Testis (tissue), 3 donors: ENCODE measurements around the gene FAM174A. TPM values are rescaled to one million over a fixed set of nuclear protein-coding genes. Genes with fewer than 3 reads are reported as not detected.

ENCODE experiments used
- DNase-seq: peaks from one replicate; pipeline ENCODE4 v3.0.0-alpha.2; 2019
- H3K27ac ChIP-seq, 2 donors: fragments of 200-600 bp; sonication (generic); one replicate each; pipeline ENCODE4 v1.5.1; 2019
- H3K27me3 ChIP-seq: fragments of 200-600 bp; sonication (generic); one replicate; pipeline ENCODE4 v1.5.1; 2019
- H3K36me3 ChIP-seq: fragments of 200-600 bp; sonication (generic); one replicate; pipeline ENCODE4 v1.5.1; 2017; ENCODE audit warnings: low read depth; ENCODE audit errors: missing control alignments
- H3K4me1 ChIP-seq: fragments of 200-600 bp; sonication (generic); one replicate; pipeline ENCODE4 v1.5.1; 2019
- H3K4me3 ChIP-seq, 2 donors: fragments of 200-600 bp; sonication (generic); one replicate each; pipeline ENCODE4 v1.5.1; 2017 to 2019
- H3K9me3 ChIP-seq: fragments of 200-600 bp; sonication (generic); one replicate; pipeline ENCODE4 v1.5.1; 2017
- POLR2A ChIP-seq: fragments of 450-650 bp; IDR thresholded peaks from one replicate; pipeline ENCODE4 v1.6.1; 2017; ENCODE audit warnings: antibody characterized with exemption, mild to moderate bottlenecking, moderate library complexity
- WGBS, 2 donors: methylation state at CpG; one replicate each; pipeline ENCODE4 v1.1.5; 2018; 5-methylcytosine and 5-hydroxymethylcytosine counted together
- intact Hi-C: fragments of 100-400 bp; cut with DNase I; formaldehyde crosslinking; loops from one replicate; pipeline ENCODE4 v1.15.1; 2023; ENCODE audit warnings: low total_unique reads
- polyA plus RNA-seq: library from polyadenylated mRNA; stranded (reverse); fragments of 350-450 nt; fragmentation: Illumina TruSeq; extraction: RNeasy Lipid Tissue Mini Kit (QIAGEN cat#74804); gene quantifications from one replicate; pipeline ENCODE4 v1.2.3, GENCODE V29; 2014; ENCODE audit warnings: low read depth, low replicate concordance; ENCODE audit not compliant: insufficient read depth
- total RNA-seq, 2 donors: library from RNA; depleted of rRNA; stranded (reverse); fragments of >200 nt; gene quantifications; one replicate each; pipeline ENCODE4 v1.2.3, GENCODE V29; 2016
- TF ChIP-seq, protein P1 (sequence below), 3 experiments: fragments of 450-650 bp in 2 of 3; fragments of 200-600 bp in 1 of 3; sonication (generic) in 1 of 3; IDR thresholded peaks; one replicate each; pipeline ENCODE4 v1.5.1; 2016 to 2019; ENCODE audit warnings: antibody characterized with exemption in 3 of 3, mild to moderate bottlenecking in 2 of 3, moderate library complexity in 1 of 3

FAM174A gene
- total and polyA plus RNA-seq, 3 donors from 2014 or later = 62.1 to 82.0 (median 64.6) TPM

DNA sequence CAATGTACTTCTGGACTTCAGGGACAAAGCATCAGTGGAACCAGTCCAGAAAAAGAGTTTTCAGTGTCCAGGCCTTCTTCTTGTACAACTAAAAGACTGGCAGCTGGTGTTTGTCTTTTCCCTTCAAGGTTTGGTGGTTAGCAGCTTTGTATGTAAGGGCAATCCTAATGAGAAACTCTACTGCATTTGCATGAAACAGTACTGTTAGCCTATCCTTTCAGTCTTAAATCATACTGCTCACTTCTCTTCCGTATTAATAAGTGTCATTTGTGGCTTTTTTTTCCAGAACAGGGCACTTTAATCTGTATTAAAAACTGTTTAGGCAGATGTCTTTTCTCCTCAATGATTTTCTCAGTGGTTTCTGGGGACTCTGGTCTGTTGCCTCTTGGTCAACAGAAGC is 48.9 kb downstream of the FAM174A start:
- Histone ChIP-seq H3K4me1 (no peaks in the 10 kb centered on the region), H3K9me3 (no peaks in the 10 kb centered on the region), H3K4me3 (no peak overlapping the region), H3K27me3 (no peaks in the 10 kb centered on the region), H3K36me3 (no peaks in the 10 kb centered on the region), H3K27ac (no peak overlapping the region)
- WGBS, 2 donors = 43 to 54% methylated on average over 1 of the region's 1 CpG
- no peak for DNase-seq
- TF ChIP-seq, protein P1, sequence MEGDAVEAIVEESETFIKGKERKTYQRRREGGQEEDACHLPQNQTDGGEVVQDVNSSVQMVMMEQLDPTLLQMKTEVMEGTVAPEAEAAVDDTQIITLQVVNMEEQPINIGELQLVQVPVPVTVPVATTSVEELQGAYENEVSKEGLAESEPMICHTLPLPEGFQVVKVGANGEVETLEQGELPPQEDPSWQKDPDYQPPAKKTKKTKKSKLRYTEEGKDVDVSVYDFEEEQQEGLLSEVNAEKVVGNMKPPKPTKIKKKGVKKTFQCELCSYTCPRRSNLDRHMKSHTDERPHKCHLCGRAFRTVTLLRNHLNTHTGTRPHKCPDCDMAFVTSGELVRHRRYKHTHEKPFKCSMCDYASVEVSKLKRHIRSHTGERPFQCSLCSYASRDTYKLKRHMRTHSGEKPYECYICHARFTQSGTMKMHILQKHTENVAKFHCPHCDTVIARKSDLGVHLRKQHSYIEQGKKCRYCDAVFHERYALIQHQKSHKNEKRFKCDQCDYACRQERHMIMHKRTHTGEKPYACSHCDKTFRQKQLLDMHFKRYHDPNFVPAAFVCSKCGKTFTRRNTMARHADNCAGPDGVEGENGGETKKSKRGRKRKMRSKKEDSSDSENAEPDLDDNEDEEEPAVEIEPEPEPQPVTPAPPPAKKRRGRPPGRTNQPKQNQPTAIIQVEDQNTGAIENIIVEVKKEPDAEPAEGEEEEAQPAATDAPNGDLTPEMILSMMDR (IDR thresholded peaks at IDR 0.05) = no peak
- TF ChIP-seq POLR2A = no peak
- intact Hi-C loops = no loop called here

GRCh38 chr5:100584889-100585288 is 49.7 kb downstream of the FAM174A start:
- Histone ChIP-seq H3K36me3 (no peaks in the 10 kb centered on the region), H3K27me3 (no peaks in the 10 kb centered on the region), H3K9me3 (no peaks in the 10 kb centered on the region), H3K4me1 (no peaks in the 10 kb centered on the region), H3K4me3 (no peak overlapping the region), H3K27ac (no peak overlapping the region)
- TF ChIP-seq, protein P1 (IDR thresholded peaks at IDR 0.05) = no peak
- TF ChIP-seq POLR2A = no peak
- DNase-seq = no peak
- 89 to 92% methylated on average over 5 of the region's 5 CpGs for WGBS, 2 donors
- intact Hi-C loops = no loop called here

DNA sequence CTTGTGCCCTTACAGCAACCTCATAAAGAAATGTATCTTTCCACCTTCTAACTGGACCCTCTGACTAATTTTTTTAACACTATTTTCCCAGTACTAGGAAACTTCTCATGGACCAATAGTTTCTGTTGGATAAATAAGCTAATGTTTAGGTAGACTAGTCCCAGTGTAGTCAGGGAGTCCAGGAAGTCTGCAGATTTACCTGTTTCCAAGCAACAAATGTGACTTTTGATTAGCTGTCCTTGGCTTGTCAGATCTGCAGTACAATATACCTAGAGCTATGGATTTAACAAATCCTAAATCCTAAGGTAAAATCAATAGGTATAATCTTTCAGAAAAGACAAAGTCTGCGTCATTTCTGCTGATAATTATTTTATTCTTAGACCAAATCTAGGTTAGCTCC is 55.7 kb downstream of the FAM174A start:
- WGBS, 2 donors = 95 to 96% methylated on average over 1 of the region's 1 CpG
- H3K27ac ChIP-seq = no peak overlapping the region
- H3K9me3 ChIP-seq = no peaks in the 10 kb centered on the region
- H3K4me1 ChIP-seq = no peaks in the 10 kb centered on the region
- no peak for DNase-seq
- H3K27me3 ChIP-seq = no peaks in the 10 kb centered on the region
- intact Hi-C loops = no loop called here
- H3K36me3 ChIP-seq = no peaks in the 10 kb centered on the region
- H3K4me3 ChIP-seq = no peak overlapping the region
- TF ChIP-seq, protein P1 (IDR thresholded peaks at IDR 0.05) = no peak
- TF ChIP-seq POLR2A = no peak

DNA sequence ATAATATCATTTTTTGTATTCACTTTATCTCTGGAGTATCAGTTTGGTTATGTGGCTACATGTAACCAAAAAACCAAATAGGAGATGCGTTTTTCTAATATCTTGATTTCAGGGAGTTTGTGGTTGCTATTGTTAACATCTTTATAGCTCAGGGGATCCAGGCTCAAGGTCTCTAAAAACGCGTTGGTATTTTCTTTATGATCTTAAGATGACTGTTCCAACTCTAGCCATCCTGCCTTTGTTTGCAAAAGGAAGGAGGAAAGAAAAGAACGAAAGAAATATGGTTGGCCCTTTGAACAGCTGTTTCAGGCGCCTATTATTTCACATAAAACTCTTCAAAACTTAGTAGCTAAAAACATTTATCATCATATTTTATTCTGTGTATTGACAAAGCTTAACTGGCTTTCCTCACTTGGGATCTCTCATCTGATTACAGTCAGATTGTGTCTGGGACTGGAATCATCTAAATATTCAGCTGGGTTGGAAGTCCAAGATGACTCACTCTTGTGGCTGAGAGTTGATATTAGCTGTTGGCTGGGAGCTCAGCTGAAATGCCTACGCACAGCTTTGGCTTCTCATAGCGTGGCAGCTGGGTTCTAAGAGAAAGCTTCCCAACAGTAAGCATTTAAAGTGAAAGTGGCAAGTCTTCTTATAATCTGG is 60.1 kb downstream of the FAM174A start:
- 70 to 72% methylated on average over 7 of the region's 7 CpGs for WGBS, 2 donors
- Histone ChIP-seq H3K36me3 (no peaks in the 10 kb centered on the region), H3K4me3 (no peak overlapping the region), H3K4me1 (no peaks in the 10 kb centered on the region), H3K9me3 (no peaks in the 10 kb centered on the region), H3K27me3 (no peaks in the 10 kb centered on the region), H3K27ac (no peak overlapping the region)
- no peak for DNase-seq
- TF ChIP-seq POLR2A = no peak
- TF ChIP-seq, protein P1 (IDR thresholded peaks at IDR 0.05) = no peak
- intact Hi-C loops = no loop called here

GRCh38 chr5:100595812-100596173 is 60.6 kb downstream of the FAM174A start:
- Histone ChIP-seq H3K9me3 (no peaks in the 10 kb centered on the region), H3K36me3 (no peaks in the 10 kb centered on the region), H3K4me3 (no peak overlapping the region), H3K4me1 (no peaks in the 10 kb centered on the region), H3K27ac (no peak overlapping the region), H3K27me3 (no peaks in the 10 kb centered on the region)
- 82 to 83% methylated on average over 3 of the region's 3 CpGs for WGBS, 2 donors
- intact Hi-C loops = no loop called here
- no peak for TF ChIP-seq POLR2A
- TF ChIP-seq, protein P1 (IDR thresholded peaks at IDR 0.05) = no peak
- no peak for DNase-seq
